ACHN (cell line): ENCODE results near the gene DFFB.
"Not testable (repeated sequence)": the region's sequence is repeated elsewhere in the genome, so short reads cannot be mapped to it uniquely, and the experiment has no call there.

Source experiments
- DNase-seq: peaks from one replicate; pipeline ENCODE4 v3.0.0-alpha.2; 2015
- in situ Hi-C: cut with HindIII; loops from 2 replicates; pipeline ENCODE4 v1.10.0; 2017; ENCODE audit warnings: low sequenced_read_pairs, low pct_ligation_motif_present, low pct_unique_long_range_greater_than_20kb

DFFB gene

GRCh38 chr1:3856923-3857790, at the start of gene DFFB, which contains the start of gene CEP104:
TSS of gene DFFB (plus strand) at chr1:3857476. CDS start at chr1:3857604, 128 bp downstream.
TSS of gene CEP104 (minus strand) at chr1:3857211. CDS start at chr1:3852407, 4,804 bp downstream.
- in situ Hi-C loops: no loop called here
- DNase-seq: peak; percentile 93

- in situ Hi-C loops: no loop called here
- no peak for DNase-seq
Measured at GRCh38 chr1:3807769-3808168, 49.5 kb upstream of the DFFB start.

GRCh38 chr1:3809680-3810079, 47.6 kb upstream of the DFFB start:
- DNase-seq: no peak
- in situ Hi-C loops: no loop called here

GRCh38 chr1:3810149-3810761, 47.0 kb upstream of the DFFB start:
- DNase-seq, in situ Hi-C loops: not testable (repeated sequence)

- in situ Hi-C loops: no loop called here
- no peak for DNase-seq
Measured at GRCh38 chr1:3811595-3811911, 45.7 kb upstream of the DFFB start.

- in situ Hi-C loops: no loop called here
- no peak for DNase-seq
Measured at GRCh38 chr1:3814065-3814464, 43.2 kb upstream of the DFFB start.

- no peak for DNase-seq
- in situ Hi-C loops: no loop called here
Measured at GRCh38 chr1:3814771-3815561, 42.3 kb upstream of the DFFB start.

GRCh38 chr1:3816331-3817137, 40.7 kb upstream of the DFFB start:
- in situ Hi-C loops: no loop called here
- DNase-seq: no peak

GRCh38 chr1:3817138-3817740, 40.0 kb upstream of the DFFB start:
- no peak for DNase-seq
- in situ Hi-C loops: no loop called here

- in situ Hi-C loops: no loop called here
- no peak for DNase-seq
Measured at GRCh38 chr1:3817821-3818597, 39.3 kb upstream of the DFFB start.

GRCh38 chr1:3819771-3820200, 37.5 kb upstream of the DFFB start:
- in situ Hi-C loops: no loop called here
- no peak for DNase-seq

- DNase-seq: no peak
- in situ Hi-C loops: no loop called here
Measured at GRCh38 chr1:3820316-3820715, 37.0 kb upstream of the DFFB start.

- peak; percentile 13 for DNase-seq
- in situ Hi-C loops: no loop called here
Measured at GRCh38 chr1:3821004-3821403, 36.3 kb upstream of the DFFB start.

GRCh38 chr1:3821447-3821846, 35.8 kb upstream of the DFFB start:
- in situ Hi-C loops: no loop called here

GRCh38 chr1:3821908-3822307, 35.4 kb upstream of the DFFB start:
- no peak for DNase-seq
- in situ Hi-C loops: no loop called here

More at GRCh38 chr1:3821447-3821846, 35.8 kb upstream of the DFFB start:
- DNase-seq: no peak

- DNase-seq: no peak
- in situ Hi-C loops: no loop called here
Measured at GRCh38 chr1:3822421-3822820, 34.9 kb upstream of the DFFB start.

- DNase-seq: no peak
- in situ Hi-C loops: no loop called here
Measured at GRCh38 chr1:3824650-3825049, 32.6 kb upstream of the DFFB start.
